ENCODE results near the gene CHRNA7.
"Not testable (repeated sequence)": the region's sequence is repeated elsewhere in the genome, so short reads cannot be mapped to it uniquely, and the experiment has no call there.

CHRNA7 gene

DNA sequence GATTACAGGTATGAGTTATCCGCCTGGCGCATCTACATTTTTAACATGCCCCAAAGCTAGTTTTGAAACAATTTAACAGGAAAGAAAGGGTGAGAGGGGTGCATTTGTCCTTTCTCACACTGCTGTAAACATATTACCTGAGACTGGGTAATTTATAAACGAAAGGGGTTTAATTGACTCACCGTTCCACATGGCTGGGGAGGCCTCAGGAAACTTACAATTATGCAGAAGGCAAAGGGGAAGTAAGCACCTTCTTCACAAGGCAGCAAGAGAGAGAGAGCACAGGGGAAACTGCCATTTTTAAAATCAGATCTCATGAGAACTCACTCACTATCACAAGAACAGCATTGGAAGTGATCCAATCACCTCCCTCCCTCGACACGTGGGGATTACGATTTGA, 165.9 kb downstream of the CHRNA7 start:
- not testable (repeated sequence) for DNase-seq

DNA sequence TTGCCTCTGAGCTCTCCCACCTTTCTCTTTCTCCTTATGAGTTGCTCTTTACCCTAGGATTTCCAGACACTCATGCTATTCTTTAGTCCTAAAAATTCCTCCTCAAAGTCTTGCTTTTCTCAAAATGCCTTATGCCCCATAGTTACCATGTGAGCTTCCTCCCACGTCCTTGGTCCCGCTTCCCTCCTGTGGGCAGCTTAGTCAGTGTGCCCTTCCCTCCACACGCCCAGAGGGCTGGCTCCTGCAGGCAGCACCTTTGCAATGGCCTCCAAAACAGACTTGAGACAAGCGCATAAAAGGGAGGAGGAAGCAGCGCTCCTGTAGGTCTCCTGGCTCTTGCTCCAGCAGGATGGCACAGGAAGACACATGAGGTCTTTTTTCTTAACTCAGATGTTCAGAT, 168.6 kb downstream of the CHRNA7 start:
- DNase-seq, result not testable (repeated sequence)

DNA sequence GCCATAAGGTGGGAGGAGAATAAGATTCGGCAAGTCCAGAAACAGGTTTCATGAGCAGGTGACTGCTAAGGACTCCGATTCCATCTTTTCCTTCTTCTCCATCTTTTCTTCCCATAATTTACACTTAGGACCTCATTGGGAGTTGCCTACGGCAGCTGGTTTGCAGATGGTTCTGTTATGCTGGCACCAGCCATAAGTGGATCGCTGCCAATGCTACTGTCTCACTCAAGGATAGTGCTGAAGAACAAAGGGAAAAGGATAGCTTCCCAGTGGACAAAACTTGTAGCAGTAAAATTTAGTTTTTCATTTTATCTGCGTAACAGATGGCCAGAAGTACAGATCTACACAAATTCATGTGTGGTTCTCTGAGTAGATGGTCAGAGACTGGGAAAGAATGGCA, 178.8 kb downstream of the CHRNA7 start:
- not testable (repeated sequence) for DNase-seq

DNA sequence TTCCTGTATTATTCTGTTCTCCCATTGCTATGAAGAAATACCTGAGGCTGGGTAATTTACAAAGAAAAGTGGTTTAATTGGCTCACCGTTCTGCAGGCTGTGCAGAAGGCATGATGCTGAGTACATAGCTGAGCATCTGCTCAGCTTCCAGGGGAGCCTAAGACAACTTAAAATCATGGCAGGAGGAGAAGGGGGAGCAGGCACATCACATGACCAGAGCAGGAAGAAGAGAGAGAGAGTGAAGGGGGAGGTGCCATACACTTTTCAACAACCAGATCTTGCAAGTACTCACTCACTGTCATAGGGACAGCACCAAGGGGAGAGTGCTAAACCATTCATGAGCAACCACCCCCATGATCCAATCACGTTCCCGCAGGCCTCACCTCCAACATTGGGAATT, 188.4 kb downstream of the CHRNA7 start:
- no peak for DNase-seq
